Ramos (cell line): ENCODE data around the gene BEND5.

Source experiments
- in situ Hi-C: fragments of 300-500 bp; cut with MboI; formaldehyde crosslinking; loops from one replicate; pipeline ENCODE4 v1.14.3; 2022; ENCODE audit warnings: low sequenced_read_pairs; ENCODE audit not compliant: unreplicated experiment

BEND5 gene

GRCh38 chr1:48687282-48688045 lies 89.2 kb downstream of the BEND5 start:
- in situ Hi-C loops = no loop called here

GRCh38 chr1:48686159-48686558 lies 90.5 kb downstream of the BEND5 start:
- in situ Hi-C loops = no loop called here

GRCh38 chr1:48684381-48684780 lies 92.3 kb downstream of the BEND5 start:
- in situ Hi-C loops = no loop called here

- in situ Hi-C loops = no loop called here
These were observed 92.9 kb downstream of the BEND5 start for GRCh38 chr1:48683839-48684238.

GRCh38 chr1:48681476-48682305 lies 95.0 kb downstream of the BEND5 start:
- in situ Hi-C loops = no loop called here

GRCh38 chr1:48680411-48681035 lies 96.2 kb downstream of the BEND5 start:
- in situ Hi-C loops = no loop called here

- in situ Hi-C loops = no loop called here
These were observed 96.8 kb downstream of the BEND5 start for GRCh38 chr1:48679859-48680258.

- in situ Hi-C loops = no loop called here
These were observed 97.8 kb downstream of the BEND5 start for GRCh38 chr1:48678710-48679505.
